Kidney (tissue), 14 donors: Measurements from ENCODE around the gene NDUFAF2. TPM values are rescaled to one million over a fixed set of nuclear protein-coding genes. Genes with fewer than 3 reads are reported as not detected.

Experiments used
- DNase-seq, 5 donors: peaks; one replicate each; pipeline ENCODE4 v3.0.0-alpha.2; 2013 to 2020
- FAIRE-seq: peaks from 2 replicates; lab custom pipeline; 2012; peaks lifted over from hg19 to GRCh38; lab: Jason Lieb, UNC
- H3K27ac ChIP-seq, 2 donors: one replicate each; pipeline ENCODE4 v1.7.0; 2013; ENCODE audit warnings: low read depth in 2 of 2, low read length in 2 of 2, inconsistent platforms in 1 of 2
- H3K27me3 ChIP-seq: one replicate; pipeline ENCODE4 v1.7.1; 2013; ENCODE audit warnings: low read length, inconsistent platforms; ENCODE audit not compliant: control insufficient read depth, insufficient read depth
- H3K36me3 ChIP-seq, 3 donors: one replicate each; pipeline versions ENCODE4 v1.7.0 to v1.7.1; 2013; ENCODE audit warnings: low read length in 3 of 3, control low read depth in 1 of 3, inconsistent platforms in 1 of 3; ENCODE audit not compliant: insufficient read depth in 3 of 3, control insufficient read depth in 2 of 3
- H3K4me1 ChIP-seq, 3 donors: one replicate each; pipeline versions ENCODE4 v1.7.0 to v1.7.1; 2013; ENCODE audit warnings: low read length in 3 of 3, inconsistent platforms in 1 of 3, low read depth in 1 of 3; ENCODE audit not compliant: control insufficient read depth in 2 of 3, insufficient read depth in 2 of 3
- H3K4me3 ChIP-seq, 3 donors: one replicate each; pipeline versions ENCODE4 v1.7.0 to v1.8.1; 2013; ENCODE audit warnings: low read length in 3 of 3, control low read depth in 1 of 3, inconsistent platforms in 1 of 3
- H3K9ac ChIP-seq, 3 donors: one replicate each; pipeline versions ENCODE4 v1.7.0 to v1.7.1; 2013; ENCODE audit warnings: low read length in 3 of 3, control low read depth in 1 of 3, inconsistent platforms in 1 of 3
- H3K9me3 ChIP-seq, 3 donors: one replicate each; pipeline versions ENCODE4 v1.7.0 to v1.7.1; 2013; ENCODE audit warnings: low read length in 3 of 3, control low read depth in 1 of 3, inconsistent platforms in 1 of 3; ENCODE audit not compliant: control insufficient read depth in 2 of 3, insufficient read depth in 1 of 3
- intact Hi-C: fragments of 100-400 bp; cut with DNase I; formaldehyde crosslinking; loops from one replicate; pipeline ENCODE4 v1.11.1; 2022
- polyA plus RNA-seq: library from polyadenylated mRNA; stranded (reverse); fragments of 350-450 nt; fragmentation: Illumina TruSeq; extraction: RNeasy Lipid Tissue Mini Kit (QIAGEN cat#74804); gene quantifications from one replicate; pipeline ENCODE4 v1.2.3, GENCODE V29; 2014; ENCODE audit warnings: low read depth, low replicate concordance; ENCODE audit not compliant: insufficient read depth
- total RNA-seq: library from RNA; stranded (reverse); fragmentation: NEBNext Ultra II Directional; extraction: Animal tissue kit (Norgen Biotek cat#: 25700); gene quantifications from one replicate; pipeline ENCODE4 v1.2.1, GENCODE V29; 2021
- TF ChIP-seq, protein P1 (sequence below): IDR thresholded peaks from 3 replicates; pipeline ENCODE4 v1.5.1; 2012; ENCODE audit warnings: mild to moderate bottlenecking, moderate library complexity, borderline replicate concordance; ENCODE audit not compliant: insufficient read depth; ENCODE audit errors: extremely low read depth
- donor health status: control.
- donor health status: control.
- donor health status: control.
- donor health status: control.
- donor health status: control.
- donor health status: DM: yes; HTN: yes; CAD: no.
- donor health status: Normal renal cell carcinoma (clear cell type).

The NDUFAF2 gene
- total and polyA plus RNA-seq, 2 donors from 2014 or later = 23.7 to 47.5 TPM

DNA sequence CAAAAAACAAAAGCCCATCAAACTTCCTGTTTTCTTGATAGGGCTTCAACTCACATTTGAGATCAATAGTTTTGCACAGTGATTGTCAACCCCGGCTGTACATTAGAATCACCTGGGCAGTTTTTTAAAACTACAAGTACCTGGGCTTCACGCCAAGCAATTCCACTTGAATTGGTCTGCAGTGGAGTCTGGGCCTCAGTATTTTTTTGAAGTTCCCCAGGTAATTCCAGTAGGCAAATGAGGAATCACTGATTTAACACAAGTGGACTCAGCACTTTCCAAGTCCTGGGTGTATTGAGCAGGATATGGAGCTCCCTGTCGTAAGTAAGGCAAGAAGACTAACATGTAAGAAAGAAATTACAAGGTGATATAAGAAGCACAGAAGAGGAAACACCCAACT lies 232.1 kb downstream of the NDUFAF2 start:
- Histone ChIP-seq H3K4me1 (no peaks in the 10 kb centered on the region), H3K4me3 (no peak overlapping the region), H3K27me3 (no peaks in the 10 kb centered on the region), H3K36me3 (no peaks in the 10 kb centered on the region), H3K27ac (no peak overlapping the region), H3K9ac (no peak overlapping the region), H3K9me3 (no peaks in the 10 kb centered on the region)
- DNase-seq = no peak
- FAIRE-seq = no peak
- intact Hi-C loops = no loop called here
- TF ChIP-seq, protein P1, sequence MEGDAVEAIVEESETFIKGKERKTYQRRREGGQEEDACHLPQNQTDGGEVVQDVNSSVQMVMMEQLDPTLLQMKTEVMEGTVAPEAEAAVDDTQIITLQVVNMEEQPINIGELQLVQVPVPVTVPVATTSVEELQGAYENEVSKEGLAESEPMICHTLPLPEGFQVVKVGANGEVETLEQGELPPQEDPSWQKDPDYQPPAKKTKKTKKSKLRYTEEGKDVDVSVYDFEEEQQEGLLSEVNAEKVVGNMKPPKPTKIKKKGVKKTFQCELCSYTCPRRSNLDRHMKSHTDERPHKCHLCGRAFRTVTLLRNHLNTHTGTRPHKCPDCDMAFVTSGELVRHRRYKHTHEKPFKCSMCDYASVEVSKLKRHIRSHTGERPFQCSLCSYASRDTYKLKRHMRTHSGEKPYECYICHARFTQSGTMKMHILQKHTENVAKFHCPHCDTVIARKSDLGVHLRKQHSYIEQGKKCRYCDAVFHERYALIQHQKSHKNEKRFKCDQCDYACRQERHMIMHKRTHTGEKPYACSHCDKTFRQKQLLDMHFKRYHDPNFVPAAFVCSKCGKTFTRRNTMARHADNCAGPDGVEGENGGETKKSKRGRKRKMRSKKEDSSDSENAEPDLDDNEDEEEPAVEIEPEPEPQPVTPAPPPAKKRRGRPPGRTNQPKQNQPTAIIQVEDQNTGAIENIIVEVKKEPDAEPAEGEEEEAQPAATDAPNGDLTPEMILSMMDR = no peak

DNA sequence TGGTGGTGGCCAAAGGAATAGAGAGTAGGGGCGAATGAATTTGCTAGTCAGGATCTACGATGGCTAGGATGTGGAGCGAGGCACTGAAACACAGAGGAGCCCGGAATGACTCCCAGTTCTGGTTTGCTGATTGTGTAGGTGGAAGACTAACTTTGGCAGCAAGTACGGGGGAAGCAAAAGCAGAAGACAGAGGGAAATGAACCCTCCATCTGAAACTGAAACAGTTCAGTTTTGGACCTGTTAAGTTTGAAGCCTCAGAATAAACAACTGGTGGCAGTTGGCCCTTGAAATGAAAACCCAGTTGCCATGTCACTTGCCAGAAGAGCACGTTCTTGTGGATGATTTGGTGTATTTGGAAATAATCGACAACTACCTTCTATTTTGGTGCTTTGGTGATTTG lies 232.7 kb downstream of the NDUFAF2 start:
- DNase-seq (no peak), FAIRE-seq (no peak)
- Histone ChIP-seq H3K4me3 (no peak overlapping the region), H3K9me3 (no peaks in the 10 kb centered on the region), H3K4me1 (no peaks in the 10 kb centered on the region), H3K27me3 (no peaks in the 10 kb centered on the region), H3K27ac (no peak overlapping the region), H3K9ac (no peak overlapping the region), H3K36me3 (no peaks in the 10 kb centered on the region)
- intact Hi-C loops = no loop called here
- TF ChIP-seq, protein P1 = no peak

DNA sequence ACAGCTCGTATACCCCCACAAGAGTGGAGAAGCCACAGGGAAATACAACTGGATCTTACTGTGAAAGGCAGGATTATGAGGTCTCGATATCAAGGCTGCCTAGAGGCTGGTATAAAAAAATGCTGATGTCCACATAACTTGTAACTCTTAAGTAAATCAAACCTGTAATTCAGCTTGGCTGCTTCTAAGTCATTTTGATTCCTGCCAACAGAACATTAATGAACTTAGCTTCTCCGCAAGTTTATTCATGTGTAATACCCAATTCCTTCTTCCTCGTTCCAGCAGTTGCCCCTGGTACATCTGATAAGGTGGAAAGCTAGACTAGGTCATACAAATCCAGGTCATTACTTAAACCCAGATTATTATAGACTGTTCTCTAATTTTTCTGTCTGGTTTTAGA lies 233.7 kb downstream of the NDUFAF2 start:
- no peaks in the 10 kb centered on the region for H3K9me3 ChIP-seq
- H3K4me3 ChIP-seq = no peak overlapping the region
- H3K27ac ChIP-seq = no peak overlapping the region
- H3K4me1 ChIP-seq = no peaks in the 10 kb centered on the region
- no peak overlapping the region for H3K9ac ChIP-seq
- DNase-seq = peak in 2 of 5 donors; percentile 16 to 40
- intact Hi-C loops = no loop called here
- TF ChIP-seq, protein P1 = no peak
- no peak for FAIRE-seq
- H3K36me3 ChIP-seq = no peaks in the 10 kb centered on the region
- H3K27me3 ChIP-seq = no peaks in the 10 kb centered on the region

DNA sequence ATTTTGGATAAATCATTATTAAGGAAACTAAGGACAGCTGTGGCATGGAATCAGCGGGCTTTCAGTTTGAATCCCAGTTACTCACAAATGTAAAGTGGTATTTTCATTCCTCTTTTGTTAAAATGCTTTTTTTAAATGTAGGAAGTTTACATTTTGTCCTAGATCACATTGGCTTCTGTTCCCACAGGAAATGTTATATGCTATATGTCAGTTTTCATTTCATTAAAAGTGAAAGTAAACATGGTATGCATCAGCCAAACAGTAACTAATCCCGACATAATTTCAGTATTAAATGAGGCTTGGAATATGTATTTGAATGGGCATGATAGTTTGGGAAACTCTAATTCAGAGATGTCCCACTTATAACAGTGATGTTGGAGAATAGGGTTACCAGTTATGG lies 235.9 kb downstream of the NDUFAF2 start:
- H3K27me3 ChIP-seq = no peaks in the 10 kb centered on the region
- no peak for FAIRE-seq
- intact Hi-C loops = no loop called here

More for the DNA sequence above, 235.9 kb downstream of the NDUFAF2 start:
- Histone ChIP-seq H3K4me1 (no peaks in the 10 kb centered on the region), H3K27ac (no peak overlapping the region), H3K4me3 (no peak overlapping the region), H3K9ac (no peak overlapping the region), H3K36me3 (no peaks in the 10 kb centered on the region), H3K9me3 (no peaks in the 10 kb centered on the region)
- TF ChIP-seq, protein P1 = no peak
- DNase-seq = no peak
